IMR-90 (cell line): ENCODE data around the gene NRL. TPM values are rescaled to one million over a fixed set of nuclear protein-coding genes. Genes with fewer than 3 reads are reported as not detected.

ENCODE experiments used
- ATAC-seq: fragments of 200-7000 bp; cut with Tn5 transposase; 2 replicates; pipeline ENCODE4 v1.9.1; 2020; ENCODE audit warnings: low read depth, mild to moderate bottlenecking, moderate library complexity
- BruUV-seq: library from RNA; stranded (reverse); fragments of 400-500 nt; replicated peaks from 2 replicates; lab custom pipeline; 2021; lab: Mats Ljungman, UMichigan
- CTCF ChIA-PET: fragments of 300-600 bp; formaldehyde crosslinking; extraction: SDS; loops from one replicate; lab custom pipeline; 2021; ENCODE audit warnings: antibody characterized with exemption; lab: Yijun Ruan, JAX
- POLR2A ChIA-PET: fragments of 300-600 bp; sonication (Branson Sonifier 250); formaldehyde crosslinking; loops from one replicate; lab custom pipeline; 2022; ENCODE audit warnings: antibody characterized with exemption; ENCODE audit not compliant: unreplicated experiment; lab: Charles Lee
- DNase-seq: peaks from one replicate; pipeline ENCODE4 v3.0.0; 2013
- H2AFZ ChIP-seq: replicated peaks from 2 replicates; pipeline ENCODE3; 2013; ENCODE audit warnings: low read length, mild to moderate bottlenecking; ENCODE audit not compliant: poor library complexity
- H2AK5ac ChIP-seq: 2 replicates; pipeline ENCODE4 v1.6.1; 2013; ENCODE audit warnings: low read depth, low read length, inconsistent platforms
- H2AK9ac ChIP-seq: replicated peaks from 2 replicates; pipeline ENCODE3; 2013; ENCODE audit warnings: mild to moderate bottlenecking, low read depth, low read length, moderate library complexity; ENCODE audit not compliant: poor library complexity
- H2BK120ac ChIP-seq: 2 replicates; pipeline ENCODE4 v1.6.1; 2013; ENCODE audit warnings: low read depth, low read length, inconsistent platforms
- H2BK15ac ChIP-seq: 3 replicates; pipeline ENCODE4 v1.6.1; 2013; ENCODE audit warnings: low read depth, low read length, inconsistent platforms
- H2BK20ac ChIP-seq: 2 replicates; pipeline ENCODE4 v1.6.1; 2013; ENCODE audit warnings: low read depth, mild to moderate bottlenecking, inconsistent platforms, low read length, moderate library complexity
- H2BK5ac ChIP-seq: 2 replicates; pipeline ENCODE4 v1.6.1; 2013; ENCODE audit warnings: mild to moderate bottlenecking, low read depth, low read length, inconsistent platforms; ENCODE audit not compliant: poor library complexity, severe bottlenecking
- H3K14ac ChIP-seq: replicated peaks from 2 replicates; pipeline ENCODE4 v1.6.1; 2013; ENCODE audit warnings: low read depth, low read length, inconsistent platforms
- H3K18ac ChIP-seq: 2 replicates; pipeline ENCODE4 v1.6.1; 2013; ENCODE audit warnings: low read depth, low read length, control low read depth
- H3K23ac ChIP-seq: 2 replicates; pipeline ENCODE4 v1.6.1; 2013; ENCODE audit warnings: low read depth, low read length, inconsistent platforms
- H3K27ac ChIP-seq: 2 replicates; pipeline ENCODE4 v1.5.1; 2013; ENCODE audit warnings: mild to moderate bottlenecking, control low read depth, low read length; ENCODE audit not compliant: insufficient read depth
- H3K27me3 ChIP-seq: 2 replicates; pipeline ENCODE4 v1.6.1; 2013; ENCODE audit warnings: low read length; ENCODE audit not compliant: control insufficient read depth, insufficient read depth
- H3K36me3 ChIP-seq: 2 replicates; pipeline ENCODE4 v1.6.1; 2013; ENCODE audit warnings: low read length, mixed read lengths; ENCODE audit not compliant: control insufficient read depth, insufficient read depth
- H3K4ac ChIP-seq: 2 replicates; pipeline ENCODE4 v1.6.1; 2013; ENCODE audit warnings: low read depth, low read length, inconsistent platforms
- H3K4me1 ChIP-seq: 2 replicates; pipeline ENCODE4 v1.6.1; 2013; ENCODE audit warnings: low read length, mixed read lengths; ENCODE audit not compliant: control insufficient read depth, insufficient read depth
- H3K4me2 ChIP-seq: 2 replicates; pipeline ENCODE4 v1.6.1; 2013; ENCODE audit warnings: low read depth, mild to moderate bottlenecking, control low read depth, low read length, moderate library complexity
- H3K4me3 ChIP-seq: 2 replicates; pipeline ENCODE4 v1.5.1; 2013; ENCODE audit warnings: low read depth, mild to moderate bottlenecking, control low read depth, low read length, moderate library complexity; ENCODE audit not compliant: insufficient read depth
- H3K56ac ChIP-seq: 2 replicates; pipeline ENCODE4 v1.6.1; 2013; ENCODE audit warnings: low read length, inconsistent platforms; ENCODE audit not compliant: insufficient read depth; ENCODE audit errors: extremely low read depth
- H3K79me1 ChIP-seq, 2 experiments: 2 replicates each; pipeline ENCODE4 v1.6.1; 2013; ENCODE audit warnings: low read length in 2 of 2, inconsistent platforms in 1 of 2, low read depth in 1 of 2
- H3K9ac ChIP-seq: 2 replicates; pipeline ENCODE4 v1.6.1; 2013; ENCODE audit warnings: low read depth, low read length, control low read depth
- H3K9me1 ChIP-seq: 2 replicates; pipeline ENCODE4 v1.6.1; 2013; ENCODE audit warnings: low read length, inconsistent platforms; ENCODE audit not compliant: insufficient read depth
- H3K9me3 ChIP-seq: 2 replicates; pipeline ENCODE4 v1.6.1; 2013; ENCODE audit warnings: low read length; ENCODE audit not compliant: control insufficient read depth, insufficient read depth
- H4K20me1 ChIP-seq: 2 replicates; pipeline ENCODE4 v1.6.1; 2013; ENCODE audit warnings: low read length, inconsistent platforms; ENCODE audit not compliant: insufficient read depth
- H4K5ac ChIP-seq: 2 replicates; pipeline ENCODE4 v1.6.1; 2013; ENCODE audit warnings: mild to moderate bottlenecking, low read depth, low read length, control low read depth
- H4K8ac ChIP-seq, 2 experiments: 2 replicates each; pipeline ENCODE4 v1.6.1; 2013; ENCODE audit warnings: low read depth in 2 of 2, low read length in 2 of 2, control low read depth in 1 of 2, inconsistent platforms in 1 of 2
- H4K91ac ChIP-seq: 2 replicates; pipeline ENCODE4 v1.6.1; 2013; ENCODE audit warnings: low read depth, low read length, inconsistent platforms; ENCODE audit not compliant: insufficient read depth
- MAZ ChIP-seq: IDR thresholded peaks from 2 replicates; pipeline ENCODE4 v1.6.1; 2012; ENCODE audit warnings: low read depth, mild to moderate bottlenecking, low read length, improper control_type of control experiment, moderate library complexity, borderline replicate concordance
- MXI1 ChIP-seq: IDR thresholded peaks from 2 replicates; pipeline ENCODE4 v1.6.1; 2012; ENCODE audit warnings: low read depth, mild to moderate bottlenecking, low read length, moderate library complexity, borderline replicate concordance
- POLR2A ChIP-seq: IDR thresholded peaks from 2 replicates; pipeline ENCODE4 v1.6.1; 2012; ENCODE audit warnings: mild to moderate bottlenecking, low read depth, low read length
- RAD21 ChIP-seq: IDR thresholded peaks from 2 replicates; pipeline ENCODE4 v1.6.1; 2012; ENCODE audit warnings: low read length, improper control_type of control experiment
- USF2 ChIP-seq: fragments of 150-350 bp; IDR thresholded peaks from 2 replicates; pipeline ENCODE4 v1.6.1; 2017; ENCODE audit warnings: mild to moderate bottlenecking, antibody characterized with exemption, low read length, low read depth
- WGBS, 2 experiments: methylation state at CpG; one replicate each; pipeline versions ENCODE4 v1.1.5 to v1.1.7; 2013; ENCODE audit warnings: missing lambda C conversion rate in 2 of 2; ENCODE audit not compliant: insufficient read length in 1 of 2; ENCODE audit errors: extremely low coverage in 2 of 2; 5-methylcytosine and 5-hydroxymethylcytosine counted together
- dilution Hi-C: fragments of 300-500 bp; cut with HindIII; formaldehyde crosslinking; loops from one replicate; pipeline ENCODE4 v1.14.3; 2018; ENCODE audit warnings: low sequenced_read_pairs; ENCODE audit not compliant: unreplicated experiment
- in situ Hi-C: fragments of 300-500 bp; cut with MboI; formaldehyde crosslinking; loops from 3 replicates; pipeline ENCODE4 v1.14.3; 2019; ENCODE audit warnings: low sequenced_read_pairs, inconsistent platforms, mixed read lengths
- intact Hi-C: fragments of 100-400 bp; cut with micrococcal nuclease; formaldehyde crosslinking; loops from 2 replicates; pipeline ENCODE4 v1.10.0; 2022
- polyA plus RNA-seq, 3 experiments: library from polyadenylated mRNA; depleted of rRNA; stranded (reverse); fragments of >200 nt; gene quantifications; 2 replicates each; pipeline ENCODE4 v1.2.3, GENCODE V29; 2012; ENCODE audit warnings: low replicate concordance in 1 of 3
- total RNA-seq: library from RNA; depleted of rRNA; stranded (reverse); fragments of >200 nt; gene quantifications from 2 replicates; pipeline ENCODE4 v1.2.3, GENCODE V29; 2012

The NRL gene
- total and polyA plus RNA-seq, 2 of the 4 experiments (the other 2 are of a cell fraction), result 0.18 to 0.70 TPM

DNA sequence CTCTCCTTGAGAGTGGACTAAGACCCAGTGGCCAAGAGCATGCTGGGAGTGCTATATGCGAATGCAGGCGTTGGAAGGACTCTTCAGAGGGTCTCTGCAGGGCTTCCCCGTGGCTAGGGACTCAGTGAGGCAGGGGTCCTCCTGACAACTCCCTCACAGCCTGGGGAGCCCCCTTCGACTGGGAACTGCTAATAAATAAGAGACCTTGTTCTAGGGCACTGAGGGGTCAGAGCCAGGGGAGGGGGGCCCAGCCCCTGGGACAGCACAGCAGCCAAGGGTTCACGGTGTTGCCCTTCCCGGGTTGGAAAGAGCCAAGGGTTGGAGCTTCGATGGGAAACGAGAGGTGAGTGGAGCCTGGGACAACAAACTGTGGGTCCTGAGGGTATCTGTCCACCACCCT lies 49.3 kb downstream of the NRL start:
- H2BK15ac ChIP-seq, result no peak overlapping the region
- no peak overlapping the region for H2AFZ ChIP-seq
- H2BK5ac ChIP-seq, result no peak overlapping the region
- no peaks in the 10 kb centered on the region for H4K20me1 ChIP-seq
- H3K27me3 ChIP-seq, result peaks cover 52% of the 10 kb centered on the region
- in situ Hi-C loops (no loop called here), dilution Hi-C loops (no loop called here), intact Hi-C loops (no loop called here)
- no peak overlapping the region for H3K23ac ChIP-seq
- H3K36me3 ChIP-seq, result no peaks in the 10 kb centered on the region
- no peak overlapping the region for H3K14ac ChIP-seq
- no peaks in the 10 kb centered on the region for H3K9me3 ChIP-seq
- H3K79me1 ChIP-seq, result no peaks in the 10 kb centered on the region
- POLR2A ChIA-PET, result no interaction called here
- no peak overlapping the region for H3K18ac ChIP-seq
- no peak overlapping the region for H3K4me2 ChIP-seq
- CTCF ChIA-PET, result interaction anchor here (1.2 kb wide), 1 partner anchor 43 kb away, joined by 6 read pairs; no protein-coding TSS in a partner anchor
- H3K9me1 ChIP-seq, result no peaks in the 10 kb centered on the region
- no peak overlapping the region for H3K4me3 ChIP-seq
- H2BK120ac ChIP-seq, result no peak overlapping the region
- ATAC-seq, result no peak
- no peak overlapping the region for H2AK5ac ChIP-seq
- no CpG with 5 or more reads among the region's 8 CpGs for WGBS, 2 experiments
- no TSS peak for BruUV-seq
- DNase-seq, result no peak
- H4K91ac ChIP-seq, result no peak overlapping the region
- H2AK9ac ChIP-seq, result no peak overlapping the region
- no peak overlapping the region for H4K5ac ChIP-seq
- H4K8ac ChIP-seq, result no peak overlapping the region
- H3K9ac ChIP-seq, result no peak overlapping the region
- no peak overlapping the region for H3K27ac ChIP-seq
- no peak overlapping the region for H3K4ac ChIP-seq
- H2BK20ac ChIP-seq, result no peak overlapping the region
- H3K4me1 ChIP-seq, result no peaks in the 10 kb centered on the region
- no peak overlapping the region for H3K56ac ChIP-seq
- TF ChIP-seq MXI1 (no peak), USF2 (no peak), POLR2A (no peak), MAZ (no peak), RAD21 (no peak)
